ENCODE measurements around the gene PUM2. TPM values are rescaled to one million over a fixed set of nuclear protein-coding genes. Genes with fewer than 3 reads are reported as not detected.
"Not testable (repeated sequence)": the region's sequence is repeated elsewhere in the genome, so short reads cannot be mapped to it uniquely, and the experiment has no call there.

Gene PUM2
- total and polyA plus RNA-seq, 7 donors, result 13.0 to 61.7 (median 43.9) TPM

- no peak for TF ChIP-seq CTCF (IDR thresholded peaks at IDR 0.05)
- no peak overlapping the region for H3K27ac ChIP-seq
- no peaks in the 10 kb centered on the region for H3K4me1 ChIP-seq
- H3K27me3 ChIP-seq (ENCODE audit: insufficient read depth in 3 of 3, low read length in 2 of 3), result peaks cover 0 to 7% (median 1%) of the 10 kb centered on the region in 3 donors
- H3K9me3 ChIP-seq, result no peaks in the 10 kb centered on the region
- H3K4me3 ChIP-seq, result no peak overlapping the region
- intact Hi-C loops (cut with DNase I), result no loop called here
- ATAC-seq, result no peak
- DNase-seq, result no peak
- H3K36me3 ChIP-seq (ENCODE audit: insufficient read depth in 1 of 2, low read depth in 1 of 2), result no peaks in the 10 kb centered on the region
- WGBS, 3 donors, result 73 to 76% (median 74%) methylated on average over 5 of the region's 5 CpGs
Observed at GRCh38 chr2:20236496-20236895, 114.1 kb downstream of the PUM2 start.

- no peak for DNase-seq
- Histone ChIP-seq H3K4me1 (no peaks in the 10 kb centered on the region), H3K9me3 (no peaks in the 10 kb centered on the region), H3K4me3 (no peak overlapping the region), H3K27me3 (ENCODE audit: insufficient read depth in 3 of 3, low read length in 2 of 3) (peaks cover 0 to 7% (median 0%) of the 10 kb centered on the region in 3 donors), H3K36me3 (ENCODE audit: insufficient read depth in 1 of 2, low read depth in 1 of 2) (no peaks in the 10 kb centered on the region), H3K27ac (no peak overlapping the region)
- TF ChIP-seq CTCF (IDR thresholded peaks at IDR 0.05), result no peak
- WGBS, 3 donors, result 74 to 79% (median 76%) methylated on average over 10 of the region's 10 CpGs
- intact Hi-C loops (cut with DNase I), result no loop called here
- peak in 2 of 4 donors; percentile 17 to 40 for ATAC-seq
Observed at GRCh38 chr2:20235655-20236305, 114.9 kb downstream of the PUM2 start.

GRCh38 chr2:20234597-20234996, 116.0 kb downstream of the PUM2 start:
- H3K4me1 ChIP-seq; intact Hi-C loops (cut with DNase I); ATAC-seq; H3K9me3 ChIP-seq; H3K4me3 ChIP-seq; H3K27ac ChIP-seq; H3K27me3 ChIP-seq (ENCODE audit: insufficient read depth in 3 of 3, low read length in 2 of 3); DNase-seq; H3K36me3 ChIP-seq (ENCODE audit: insufficient read depth in 1 of 2, low read depth in 1 of 2): not testable (repeated sequence)
- 54 to 59% (median 58%) methylated on average over 2 of the region's 2 CpGs for WGBS, 3 donors

GRCh38 chr2:20232837-20233207, 117.8 kb downstream of the PUM2 start:
- H3K4me1 ChIP-seq, result no peaks in the 10 kb centered on the region

GRCh38 chr2:20231598-20232026, 119.0 kb downstream of the PUM2 start:
- no peak overlapping the region for H3K4me3 ChIP-seq
- H3K4me1 ChIP-seq, result no peaks in the 10 kb centered on the region
- WGBS, 3 donors, result 71 to 73% (median 72%) methylated on average over 6 of the region's 6 CpGs
- H3K9me3 ChIP-seq, result no peaks in the 10 kb centered on the region
- H3K27me3 ChIP-seq (ENCODE audit: insufficient read depth in 3 of 3, low read length in 2 of 3), result peaks cover 0 to 6% (median 0%) of the 10 kb centered on the region in 3 donors
- TF ChIP-seq CTCF (IDR thresholded peaks at IDR 0.05), result no peak
- intact Hi-C loops (cut with DNase I), result no loop called here
- no peak overlapping the region for H3K27ac ChIP-seq
- no peaks in the 10 kb centered on the region for H3K36me3 ChIP-seq (ENCODE audit: insufficient read depth in 1 of 2, low read depth in 1 of 2)
- no peak for ATAC-seq
- DNase-seq, result no peak

More at GRCh38 chr2:20232837-20233207, 117.8 kb downstream of the PUM2 start:
- DNase-seq, result no peak
- no peak for ATAC-seq
- no peak for TF ChIP-seq CTCF (IDR thresholded peaks at IDR 0.05)
- H3K36me3 ChIP-seq (ENCODE audit: insufficient read depth in 1 of 2, low read depth in 1 of 2), result no peaks in the 10 kb centered on the region
- 96% methylated on average over 5 of the region's 5 CpGs for WGBS, 3 donors
- no peaks in the 10 kb centered on the region for H3K9me3 ChIP-seq
- intact Hi-C loops (cut with DNase I), result no loop called here
- H3K4me3 ChIP-seq, result no peak overlapping the region
- H3K27me3 ChIP-seq (ENCODE audit: insufficient read depth in 3 of 3, low read length in 2 of 3), result peaks cover 0 to 6% (median 0%) of the 10 kb centered on the region in 3 donors
- H3K27ac ChIP-seq, result no peak overlapping the region

Measured in psoas muscle (tissue), 8 donors.